PC-3 (cell line): ENCODE results near the gene PRM1.

Source experiments
- CTCF ChIP-seq: fragments of 300-600 bp; sonication (generic); conservative IDR thresholded peaks from 2 replicates; pipeline ENCODE4 v1.5.1; 2017; ENCODE audit warnings: antibody characterized with exemption, low read depth, mild to moderate bottlenecking, low read length
- EZH2 ChIP-seq: fragments of 300-600 bp; sonication (generic); IDR thresholded peaks from one replicate; pipeline ENCODE4 v1.6.1; 2017; ENCODE audit warnings: antibody characterized with exemption, mild to moderate bottlenecking, low read length; ENCODE audit not compliant: unreplicated experiment
- EZH2phosphoT487 ChIP-seq: fragments of 300-600 bp; sonication (generic); IDR thresholded peaks from 2 replicates; pipeline ENCODE4 v1.6.1; 2018; ENCODE audit warnings: mild to moderate bottlenecking, antibody characterized with exemption, low read length, borderline replicate concordance

GRCh38 chr16:11298143-11298900, 17.2 kb upstream of the PRM1 start:
- TF ChIP-seq CTCF (no peak), EZH2 (no peak), EZH2phosphoT487 (no peak)
